ENCODE results near the gene PIGU.

The PIGU gene

DNA sequence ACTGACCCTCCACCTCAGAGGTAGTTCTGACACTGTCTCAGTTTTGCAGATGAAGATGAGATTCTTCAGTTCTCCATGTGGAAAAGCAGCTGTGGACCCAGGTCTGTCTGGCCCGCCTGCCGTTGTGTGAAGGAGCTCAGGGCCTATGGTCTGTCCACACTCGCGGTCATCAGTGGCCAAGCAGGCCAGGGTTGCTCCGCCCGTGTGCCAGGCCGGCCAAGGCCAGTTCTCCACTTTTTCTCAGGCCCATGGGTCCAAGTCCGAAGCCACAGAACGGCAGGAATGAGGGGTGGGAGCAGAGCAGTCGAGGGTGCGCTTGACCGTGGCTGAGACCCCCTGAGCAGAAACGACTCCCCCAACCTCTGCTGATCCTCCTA lies 127.0 kb downstream of the PIGU start:
- no peak overlapping the region for H3K4me3 ChIP-seq (ENCODE audit: low read depth, low read length)
- TF ChIP-seq, protein P1, sequence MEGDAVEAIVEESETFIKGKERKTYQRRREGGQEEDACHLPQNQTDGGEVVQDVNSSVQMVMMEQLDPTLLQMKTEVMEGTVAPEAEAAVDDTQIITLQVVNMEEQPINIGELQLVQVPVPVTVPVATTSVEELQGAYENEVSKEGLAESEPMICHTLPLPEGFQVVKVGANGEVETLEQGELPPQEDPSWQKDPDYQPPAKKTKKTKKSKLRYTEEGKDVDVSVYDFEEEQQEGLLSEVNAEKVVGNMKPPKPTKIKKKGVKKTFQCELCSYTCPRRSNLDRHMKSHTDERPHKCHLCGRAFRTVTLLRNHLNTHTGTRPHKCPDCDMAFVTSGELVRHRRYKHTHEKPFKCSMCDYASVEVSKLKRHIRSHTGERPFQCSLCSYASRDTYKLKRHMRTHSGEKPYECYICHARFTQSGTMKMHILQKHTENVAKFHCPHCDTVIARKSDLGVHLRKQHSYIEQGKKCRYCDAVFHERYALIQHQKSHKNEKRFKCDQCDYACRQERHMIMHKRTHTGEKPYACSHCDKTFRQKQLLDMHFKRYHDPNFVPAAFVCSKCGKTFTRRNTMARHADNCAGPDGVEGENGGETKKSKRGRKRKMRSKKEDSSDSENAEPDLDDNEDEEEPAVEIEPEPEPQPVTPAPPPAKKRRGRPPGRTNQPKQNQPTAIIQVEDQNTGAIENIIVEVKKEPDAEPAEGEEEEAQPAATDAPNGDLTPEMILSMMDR (IDR thresholded peaks at IDR 0.05; ENCODE audit: low read depth, low read length): no peak

DNA sequence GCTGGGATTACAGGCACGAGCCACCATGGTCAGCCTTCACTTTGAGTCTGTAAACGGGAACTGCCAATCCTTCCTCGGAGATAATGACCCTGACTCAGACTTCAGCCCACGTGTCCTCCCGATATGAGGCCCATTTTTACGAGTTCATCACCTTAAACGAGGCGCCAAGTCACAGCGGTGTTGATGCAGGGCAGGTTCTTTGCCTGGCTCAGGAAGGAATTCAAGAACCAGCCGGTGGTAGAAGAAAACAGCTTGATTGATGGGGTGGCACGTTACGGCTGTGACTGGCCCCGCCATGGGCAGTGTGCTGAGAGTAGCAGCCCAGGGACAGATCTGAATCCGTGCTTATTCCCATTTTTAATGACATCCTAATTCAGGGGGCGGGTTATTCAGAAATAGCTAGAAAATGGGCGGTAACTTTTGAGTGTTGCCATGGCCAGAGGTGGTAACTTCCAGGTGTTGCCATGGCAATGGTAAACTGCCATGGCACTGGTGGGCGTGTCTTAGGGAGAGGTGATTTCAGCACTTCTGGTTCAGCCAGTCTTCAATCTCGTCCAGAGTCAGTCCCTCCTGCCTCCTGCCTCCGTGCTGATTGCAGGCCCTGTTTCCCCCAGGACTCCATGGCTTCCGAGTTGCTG lies 127.5 kb downstream of the PIGU start:
- TF ChIP-seq, protein P1 (IDR thresholded peaks at IDR 0.05; ENCODE audit: low read depth, low read length): no peak
- no peak overlapping the region for H3K4me3 ChIP-seq (ENCODE audit: low read depth, low read length)

DNA sequence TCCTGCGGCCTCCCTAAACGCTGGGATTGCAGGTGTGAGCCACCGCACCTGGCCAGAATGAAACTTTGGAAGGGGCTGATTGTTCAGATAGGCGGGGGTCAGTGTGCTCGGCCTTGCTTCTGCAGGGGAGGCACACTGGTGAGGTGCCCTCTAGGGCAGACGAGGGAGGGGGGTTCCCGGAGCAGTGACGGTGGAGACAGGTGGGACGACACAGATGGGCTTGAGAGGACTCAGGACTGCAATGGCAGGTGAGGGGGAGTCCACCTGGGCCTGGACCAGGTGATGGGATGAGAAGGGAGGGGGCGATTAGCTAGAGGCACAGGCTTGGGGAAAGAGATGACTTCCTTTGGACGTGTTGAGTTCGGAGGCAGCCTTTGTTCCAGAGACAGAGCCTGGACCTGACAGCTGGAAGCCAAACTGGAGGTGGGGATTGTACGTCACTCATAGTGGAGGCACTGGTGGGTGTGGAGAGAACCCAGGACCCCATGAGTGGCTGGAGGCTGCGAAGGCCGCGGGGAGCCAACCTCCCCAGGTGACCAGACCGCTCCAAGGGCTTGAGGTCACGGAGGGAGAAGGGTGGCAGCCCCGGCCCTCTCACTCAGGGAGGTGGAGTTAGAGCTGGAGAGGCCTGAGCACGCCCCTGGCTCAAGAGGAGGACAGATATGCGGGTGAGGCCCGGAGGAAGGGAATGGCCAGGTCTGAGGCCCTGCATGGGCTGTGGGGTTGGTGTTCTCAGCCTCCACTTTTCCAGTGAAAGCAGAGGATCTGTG lies 128.9 kb downstream of the PIGU start:
- H3K4me3 ChIP-seq (ENCODE audit: low read depth, low read length): no peak overlapping the region
- TF ChIP-seq, protein P1 (IDR thresholded peaks at IDR 0.05; ENCODE audit: low read depth, low read length): no peak

DNA sequence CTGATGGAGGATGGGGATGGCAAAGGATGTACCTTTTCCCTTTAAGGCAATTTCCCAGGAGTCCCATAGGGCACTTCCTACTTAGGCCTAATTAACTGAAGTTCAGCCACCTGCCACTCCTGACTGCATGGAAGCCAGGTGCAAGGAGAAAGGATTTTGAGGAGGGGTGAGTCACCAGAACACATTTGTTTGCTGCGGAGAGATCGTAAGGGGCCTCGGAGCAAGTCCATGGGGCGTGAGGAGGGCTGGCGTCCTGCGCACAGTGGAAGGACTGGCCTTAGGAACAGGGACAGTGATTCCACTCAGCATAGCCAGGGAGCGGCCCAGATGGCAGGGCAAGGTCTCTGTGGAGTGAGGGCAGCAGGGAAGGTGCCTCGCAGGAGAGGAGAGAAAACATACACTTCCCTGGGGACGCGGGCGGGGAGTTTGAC lies 130.1 kb downstream of the PIGU start:
- no peak overlapping the region for H3K4me3 ChIP-seq (ENCODE audit: low read depth, low read length)
- TF ChIP-seq, protein P1 (IDR thresholded peaks at IDR 0.05; ENCODE audit: low read depth, low read length): no peak

DNA sequence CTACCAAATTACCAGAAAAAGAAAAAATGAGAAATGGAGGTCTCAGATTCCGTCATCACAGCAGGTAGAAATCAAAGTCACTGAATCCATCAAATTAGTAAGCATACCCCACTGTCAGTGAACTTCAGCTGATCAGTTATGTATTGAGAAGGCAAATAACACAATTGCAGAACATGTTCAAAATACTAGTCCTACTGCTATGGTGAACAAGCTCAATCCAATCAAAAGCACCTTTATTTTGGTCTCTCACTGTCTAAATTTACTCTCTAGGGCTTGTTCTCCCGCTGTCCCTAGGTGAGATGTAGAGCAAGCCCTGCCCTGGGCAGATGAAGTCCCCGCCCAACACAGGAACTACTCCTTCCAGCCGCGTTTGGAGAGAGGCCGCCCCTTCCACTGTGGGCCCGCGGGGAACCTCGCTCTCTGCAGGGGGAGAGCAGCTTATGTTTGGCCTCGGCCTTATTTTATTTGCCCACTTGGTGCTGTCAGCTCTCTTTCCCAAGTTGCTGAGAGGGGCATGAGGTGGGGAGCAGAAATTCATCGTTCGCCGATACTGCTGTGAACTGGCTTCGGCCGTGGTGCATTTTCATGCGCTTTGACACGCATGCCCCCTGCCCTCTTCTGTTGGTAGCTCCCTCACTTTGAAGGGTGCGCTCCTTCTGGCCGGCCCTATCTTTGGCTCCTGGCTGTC lies 132.6 kb downstream of the PIGU start:
- TF ChIP-seq, protein P1 (IDR thresholded peaks at IDR 0.05; ENCODE audit: low read depth, low read length): no peak

DNA sequence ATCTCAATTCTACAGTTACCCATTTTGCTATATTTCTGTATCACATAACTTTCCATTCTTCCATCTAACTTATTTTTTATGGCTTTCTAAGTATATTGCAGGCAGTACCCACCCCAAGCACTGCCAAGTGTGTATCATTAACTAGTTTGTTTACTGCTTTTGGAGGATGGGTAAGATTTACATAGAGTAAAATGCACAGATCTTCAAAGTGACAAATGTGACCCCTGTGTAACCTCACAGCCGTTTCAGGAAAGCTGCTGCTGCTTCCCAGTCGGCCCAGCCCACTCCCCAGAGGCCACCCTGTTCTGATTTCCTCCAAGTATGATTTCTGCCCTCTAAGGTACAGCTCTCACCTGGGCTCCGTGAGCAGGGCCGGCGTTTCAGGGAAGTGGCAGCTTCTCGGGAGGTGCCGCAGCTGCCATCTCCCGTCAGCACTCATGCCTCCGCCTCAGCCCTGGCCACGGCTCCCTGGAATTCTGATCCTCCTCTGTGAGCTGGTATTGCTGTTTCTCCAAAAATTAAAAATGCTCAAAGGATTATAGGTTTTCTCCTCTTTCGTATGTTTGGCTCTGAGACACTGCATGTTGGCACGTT lies 133.3 kb downstream of the PIGU start:
- TF ChIP-seq, protein P1 (IDR thresholded peaks at IDR 0.05; ENCODE audit: low read depth, low read length): no peak
- H3K4me3 ChIP-seq (ENCODE audit: low read depth, low read length): no peak overlapping the region

More for the DNA sequence above, 132.6 kb downstream of the PIGU start:
- H3K4me3 ChIP-seq (ENCODE audit: low read depth, low read length): no peak overlapping the region

Measured in WI38 (cell line).